Cardiac fibroblast (primary cell): ENCODE data around the gene TBC1D4.
"Not testable (repeated sequence)": the region's sequence is repeated elsewhere in the genome, so short reads cannot be mapped to it uniquely, and the experiment has no call there.

Experiments
- DNase-seq, 2 donors: peaks; one replicate each; pipeline versions ENCODE4 v3.0.0 to v3.0.0-alpha.2; 2010; ENCODE audit warnings: low read depth in 2 of 2
- H3K4me3 ChIP-seq, 2 donors: replicated peaks in 1 of 2; 1 replicate in 1 of 2; 2 replicates in 1 of 2; pipeline ENCODE4 v1.5.1; 2011; ENCODE audit warnings: low read depth in 2 of 2, low read length in 2 of 2, mild to moderate bottlenecking in 2 of 2, moderate library complexity in 1 of 2
- TF ChIP-seq, protein P1 (sequence below): IDR thresholded peaks from one replicate; pipeline ENCODE4 v1.5.1; 2011; ENCODE audit warnings: low read depth, mild to moderate bottlenecking, low read length, inconsistent platforms

TBC1D4 gene

DNA sequence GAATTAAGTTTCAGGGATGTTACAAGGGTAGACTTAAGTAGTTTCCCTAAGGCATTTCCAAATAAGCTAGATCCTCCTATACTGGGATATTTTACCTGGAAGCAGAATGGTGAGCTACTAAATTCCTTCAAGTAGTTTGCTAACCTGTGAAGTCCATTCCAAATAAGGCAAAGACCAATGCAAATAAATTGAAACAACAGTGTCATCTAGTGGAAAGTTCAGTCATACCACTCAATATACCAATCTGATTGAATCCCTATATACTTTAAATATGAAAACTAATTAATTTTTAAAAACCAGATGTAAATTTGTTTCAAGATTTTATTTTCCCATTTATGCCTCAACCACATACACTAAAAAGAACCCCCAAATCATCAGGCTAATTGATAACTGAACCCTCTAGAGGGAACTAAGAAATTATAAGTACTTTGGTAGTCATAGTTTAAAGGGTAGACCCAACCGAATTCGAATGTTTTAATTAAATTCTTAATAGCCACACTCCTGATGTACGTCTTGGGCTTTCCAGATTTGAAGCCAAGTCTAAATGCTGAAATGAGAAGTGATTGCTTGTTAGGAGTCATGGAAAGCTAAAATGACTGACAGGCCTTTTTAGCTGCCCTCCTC lies 223.7 kb downstream of the TBC1D4 start:
- DNase-seq: peak; percentile 65 to 74
- TF ChIP-seq, protein P1, sequence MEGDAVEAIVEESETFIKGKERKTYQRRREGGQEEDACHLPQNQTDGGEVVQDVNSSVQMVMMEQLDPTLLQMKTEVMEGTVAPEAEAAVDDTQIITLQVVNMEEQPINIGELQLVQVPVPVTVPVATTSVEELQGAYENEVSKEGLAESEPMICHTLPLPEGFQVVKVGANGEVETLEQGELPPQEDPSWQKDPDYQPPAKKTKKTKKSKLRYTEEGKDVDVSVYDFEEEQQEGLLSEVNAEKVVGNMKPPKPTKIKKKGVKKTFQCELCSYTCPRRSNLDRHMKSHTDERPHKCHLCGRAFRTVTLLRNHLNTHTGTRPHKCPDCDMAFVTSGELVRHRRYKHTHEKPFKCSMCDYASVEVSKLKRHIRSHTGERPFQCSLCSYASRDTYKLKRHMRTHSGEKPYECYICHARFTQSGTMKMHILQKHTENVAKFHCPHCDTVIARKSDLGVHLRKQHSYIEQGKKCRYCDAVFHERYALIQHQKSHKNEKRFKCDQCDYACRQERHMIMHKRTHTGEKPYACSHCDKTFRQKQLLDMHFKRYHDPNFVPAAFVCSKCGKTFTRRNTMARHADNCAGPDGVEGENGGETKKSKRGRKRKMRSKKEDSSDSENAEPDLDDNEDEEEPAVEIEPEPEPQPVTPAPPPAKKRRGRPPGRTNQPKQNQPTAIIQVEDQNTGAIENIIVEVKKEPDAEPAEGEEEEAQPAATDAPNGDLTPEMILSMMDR: peak; percentile 68
- H3K4me3 ChIP-seq: no peak overlapping the region

DNA sequence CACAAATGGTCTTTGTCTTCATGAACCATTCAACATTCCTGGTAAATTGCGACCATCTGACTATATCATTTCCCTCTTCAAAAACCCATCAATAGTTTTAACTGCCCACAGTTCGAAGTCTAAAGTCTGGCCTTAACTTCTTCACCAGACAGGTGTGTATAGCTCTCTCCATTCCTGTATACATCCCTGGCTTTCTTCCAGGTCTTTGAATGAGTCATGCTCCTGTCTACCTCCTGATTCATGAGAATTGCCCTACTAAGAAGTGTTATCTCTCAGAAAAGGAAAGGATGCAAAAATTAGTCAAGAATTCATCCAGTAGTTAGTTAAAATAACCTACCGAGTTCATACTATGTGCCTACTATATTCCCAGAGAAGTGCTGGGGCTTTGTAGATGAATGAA lies 225.0 kb downstream of the TBC1D4 start:
- DNase-seq: peak in 1 of 2 donors; percentile 29
- H3K4me3 ChIP-seq: no peak overlapping the region
- TF ChIP-seq, protein P1: no peak

DNA sequence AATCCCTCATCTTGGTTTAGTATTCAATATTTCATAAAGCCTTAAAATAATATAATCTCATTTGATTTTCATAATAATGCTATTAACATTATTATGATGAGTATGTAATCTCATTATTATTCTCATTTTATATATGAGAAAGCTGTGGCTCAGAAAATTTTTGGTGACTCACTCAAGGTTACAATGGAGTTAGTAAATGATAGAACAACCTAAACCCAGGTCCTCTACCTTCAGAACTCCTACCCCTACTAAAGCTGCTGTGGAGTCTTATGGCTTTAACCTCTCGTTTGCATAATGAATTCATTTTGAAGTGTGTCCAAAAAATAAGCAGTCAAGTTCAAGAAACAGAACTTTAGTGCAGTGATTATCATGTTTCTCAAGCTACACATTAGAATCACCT lies 226.3 kb downstream of the TBC1D4 start:
- no peak overlapping the region for H3K4me3 ChIP-seq
- TF ChIP-seq, protein P1: no peak
- DNase-seq: no peak

DNA sequence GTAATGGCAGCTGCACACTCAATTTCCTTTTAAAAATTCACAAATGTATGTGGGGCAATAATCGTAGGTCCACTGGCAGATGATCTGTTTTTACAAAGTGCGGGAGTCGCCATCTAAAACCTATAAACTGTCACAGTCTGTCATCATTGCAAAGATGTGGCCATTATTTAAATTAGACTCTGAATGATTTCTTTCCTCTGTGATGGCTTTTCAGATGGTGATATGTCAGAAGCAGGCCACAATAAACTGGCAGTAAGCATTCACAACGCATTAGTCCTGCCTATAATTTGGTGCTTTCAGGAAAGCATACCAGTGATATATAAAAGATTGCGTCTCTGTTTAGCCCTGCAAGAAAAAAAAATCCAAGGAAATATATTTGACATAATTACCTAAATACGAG lies 226.8 kb downstream of the TBC1D4 start:
- H3K4me3 ChIP-seq: no peak overlapping the region
- TF ChIP-seq, protein P1: no peak
- no peak for DNase-seq

DNA sequence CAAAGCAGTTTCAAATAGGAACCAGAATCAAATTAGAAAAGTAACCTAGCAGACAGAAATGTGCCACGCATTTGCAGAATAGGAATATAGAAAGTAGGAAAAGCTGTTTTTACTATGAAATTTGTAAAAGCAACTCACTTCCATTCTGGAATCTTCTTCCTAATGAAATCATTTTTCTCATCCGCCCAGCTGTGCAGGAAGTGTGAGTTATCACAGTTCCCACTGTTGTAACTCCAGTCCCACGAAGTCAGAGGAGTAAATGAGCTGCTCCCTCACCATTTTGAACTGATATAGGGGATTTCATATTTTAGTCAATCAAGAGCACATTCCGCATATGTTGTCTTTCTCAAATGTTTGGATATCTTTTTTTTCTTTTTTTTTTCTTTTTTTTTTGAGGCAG lies 230.8 kb downstream of the TBC1D4 start:
- DNase-seq: peak; percentile 42 to 63
- no peak overlapping the region for H3K4me3 ChIP-seq
- TF ChIP-seq, protein P1: no peak

DNA sequence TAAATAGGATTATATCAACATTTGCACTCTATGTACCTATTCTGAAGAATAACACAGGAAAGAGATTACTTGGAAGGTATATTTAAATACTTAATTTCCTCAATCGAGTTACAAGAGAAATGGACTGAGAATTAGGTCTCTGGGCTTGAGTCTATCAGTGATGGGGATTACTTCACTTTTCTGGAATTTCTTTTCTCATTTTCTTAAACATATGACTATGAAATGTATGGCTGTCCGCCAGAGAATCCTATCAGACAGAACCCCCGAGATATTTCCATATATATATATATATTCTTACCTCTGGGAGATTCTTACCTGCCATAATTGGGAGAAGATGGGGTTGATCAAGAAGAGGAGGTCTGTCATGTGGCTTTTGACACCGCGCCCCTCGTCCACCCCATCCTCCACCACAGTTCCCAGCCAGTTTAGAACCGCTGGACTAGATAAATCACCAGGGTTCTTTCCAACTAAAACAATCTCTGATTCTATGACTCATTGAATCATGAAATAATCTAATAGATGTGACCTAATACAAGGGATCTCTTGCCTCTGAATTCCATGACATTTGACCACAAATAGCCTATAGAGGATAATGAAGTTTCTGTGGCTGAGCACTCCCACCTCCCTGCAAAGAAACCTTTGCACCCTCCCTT lies 231.3 kb downstream of the TBC1D4 start:
- peak; percentile 69 to 86 for DNase-seq
- H3K4me3 ChIP-seq: peak overlapping the region in 1 of 2 donors; percentile 8
- TF ChIP-seq, protein P1: no peak

DNA sequence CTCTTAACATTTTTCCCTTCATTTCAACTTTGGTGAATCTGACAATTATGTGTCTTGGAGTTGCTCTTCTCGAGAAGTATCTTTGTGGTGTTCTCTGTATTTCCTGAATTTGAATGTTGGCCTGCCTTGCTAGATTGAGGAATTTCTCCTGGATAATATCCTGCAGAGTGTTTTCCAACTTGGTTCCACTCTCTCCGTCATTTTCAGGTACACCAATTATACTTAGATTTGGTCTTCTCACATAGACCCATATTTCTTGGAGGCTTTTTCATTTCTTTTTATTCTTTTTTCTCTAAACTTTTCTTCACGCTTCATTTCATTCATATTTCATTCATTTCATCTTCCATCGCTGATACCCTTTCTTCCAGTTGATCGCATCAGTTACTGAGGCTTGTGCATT lies 236.4 kb downstream of the TBC1D4 start:
- H3K4me3 ChIP-seq, DNase-seq: not testable (repeated sequence)

DNA sequence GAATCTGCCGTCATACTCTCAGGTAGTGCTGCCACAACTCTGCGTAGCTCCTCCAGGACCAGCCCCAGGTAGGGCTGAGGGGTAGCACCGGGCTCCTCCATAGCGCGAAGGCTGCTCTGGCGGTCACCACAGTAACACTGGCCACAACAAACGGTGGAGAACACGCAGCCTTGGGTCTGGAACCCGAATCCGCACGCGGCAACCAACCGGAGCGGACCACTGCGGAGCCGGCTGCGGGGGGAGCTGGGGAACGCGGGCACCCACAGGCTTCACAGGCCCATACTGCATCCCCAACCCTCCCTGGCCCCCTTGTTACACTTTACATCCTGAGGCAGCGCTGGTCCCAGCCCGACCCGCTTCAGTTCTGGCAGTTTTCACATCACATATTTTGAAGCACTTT lies 241.7 kb downstream of the TBC1D4 start:
- not testable (repeated sequence) for H3K4me3 ChIP-seq, DNase-seq
